HG03139 (cell line): ENCODE results near the gene ASCC3.
"Not testable (repeated sequence)": the region's sequence is repeated elsewhere in the genome, so short reads cannot be mapped to it uniquely, and the experiment has no call there.

Experiments
- ATAC-seq: cut with Tn5 transposase; IDR thresholded peaks from one replicate; pipeline ENCODE4 v1.9.1; 2021; ENCODE audit not compliant: unreplicated experiment

ASCC3 gene

DNA sequence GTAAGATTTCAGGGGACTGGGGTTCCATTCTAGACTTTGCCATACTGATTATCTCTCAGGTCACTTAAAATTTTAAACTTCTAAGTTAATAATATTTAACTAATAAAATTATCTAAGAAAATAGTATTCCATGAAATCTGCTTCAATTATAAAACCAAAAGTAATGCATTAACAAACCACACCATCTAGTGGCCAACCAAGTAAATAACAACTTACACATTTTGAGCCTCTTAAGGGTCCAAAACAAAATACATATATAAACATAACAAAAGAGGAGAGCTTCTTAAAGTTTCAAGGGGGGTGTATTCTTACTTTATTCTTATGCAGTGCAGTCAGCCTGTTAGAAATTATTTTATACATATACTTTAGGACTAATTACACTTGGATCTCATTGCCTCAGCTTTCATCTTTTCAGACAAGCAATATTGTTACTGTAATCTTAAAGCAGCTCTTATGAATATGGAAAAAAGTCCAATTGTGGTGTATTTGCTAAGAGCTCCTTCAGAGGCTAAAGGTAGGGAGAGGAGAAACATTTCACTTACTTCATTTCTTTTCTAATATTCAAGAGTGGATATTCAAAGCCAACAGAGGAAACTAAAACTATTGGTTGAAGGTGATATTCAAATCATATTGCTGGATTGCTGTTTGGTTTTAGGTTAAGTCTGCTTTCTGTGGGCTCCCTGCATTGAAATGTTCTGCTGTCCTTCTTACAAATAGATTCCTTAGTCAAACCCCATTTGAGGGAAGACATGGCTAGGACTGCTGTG, 216.7 kb downstream of the ASCC3 start:
- ATAC-seq, result peak; percentile 17

DNA sequence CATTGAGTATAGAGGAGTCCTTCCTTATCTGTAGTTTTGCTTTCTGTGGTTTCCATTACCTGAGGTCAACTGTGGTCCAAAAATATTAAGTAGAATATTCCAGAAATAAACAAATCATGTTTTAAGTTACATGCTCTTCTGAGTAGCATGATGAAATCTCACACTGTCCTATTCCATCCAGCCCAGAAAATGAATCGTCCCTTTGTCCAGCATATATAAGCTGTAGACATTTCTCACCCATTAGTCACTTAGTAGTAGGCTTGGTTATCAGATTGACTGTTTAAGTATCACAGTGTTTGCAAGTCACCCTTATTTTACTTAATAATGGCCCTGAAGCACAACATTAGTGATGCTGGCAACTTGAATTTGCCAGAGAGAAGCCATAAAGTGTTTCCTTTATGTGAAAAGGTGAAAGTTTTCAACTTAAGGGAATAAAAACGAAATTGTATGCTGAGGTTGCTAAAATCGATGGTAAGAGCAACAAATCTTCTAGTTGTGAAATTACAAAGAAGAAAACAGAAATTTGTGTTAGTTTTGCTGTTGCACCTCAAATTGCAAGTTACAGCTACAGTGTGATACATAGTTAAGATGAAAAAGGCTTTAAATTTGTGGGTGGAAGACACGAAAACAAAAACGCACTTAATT, 217.8 kb downstream of the ASCC3 start:
- ATAC-seq, result no peak

DNA sequence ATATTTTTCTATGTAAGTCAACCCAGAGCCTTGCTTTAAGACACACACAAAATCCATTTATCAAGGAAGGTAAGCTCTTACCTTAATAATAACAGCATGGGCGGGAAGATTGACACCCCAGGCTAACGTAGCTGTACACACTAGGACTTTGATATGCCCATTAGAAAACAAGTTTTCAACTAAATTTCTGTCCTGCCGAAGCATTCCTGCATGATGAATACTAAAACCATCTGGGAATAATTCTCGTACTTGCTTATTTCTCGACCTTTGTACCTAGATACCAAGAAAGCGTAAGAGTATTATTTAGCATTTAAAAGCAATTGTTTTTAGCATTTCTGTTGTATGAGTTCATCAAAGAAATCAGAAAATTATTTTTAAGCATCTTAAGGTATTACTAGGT, 218.9 kb downstream of the ASCC3 start:
- no peak for ATAC-seq

DNA sequence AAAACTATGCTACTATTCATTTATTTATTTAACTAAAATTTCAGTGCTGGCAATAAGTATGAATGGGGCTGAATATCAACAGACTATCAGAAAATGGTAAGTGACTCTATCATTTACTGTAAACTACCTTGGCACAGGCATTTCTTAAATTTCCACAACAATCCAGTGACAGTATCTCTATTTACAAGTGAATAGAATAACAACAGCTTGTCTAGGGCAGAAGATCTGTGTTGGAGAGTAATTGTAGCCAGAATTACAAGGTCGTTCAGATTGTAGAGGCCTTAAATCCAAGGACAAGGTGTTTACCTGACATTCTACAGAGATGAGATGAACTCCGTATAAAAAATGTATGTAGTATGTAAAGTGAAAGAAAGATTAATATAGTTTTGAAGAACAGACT, 222.6 kb downstream of the ASCC3 start:
- no peak for ATAC-seq

DNA sequence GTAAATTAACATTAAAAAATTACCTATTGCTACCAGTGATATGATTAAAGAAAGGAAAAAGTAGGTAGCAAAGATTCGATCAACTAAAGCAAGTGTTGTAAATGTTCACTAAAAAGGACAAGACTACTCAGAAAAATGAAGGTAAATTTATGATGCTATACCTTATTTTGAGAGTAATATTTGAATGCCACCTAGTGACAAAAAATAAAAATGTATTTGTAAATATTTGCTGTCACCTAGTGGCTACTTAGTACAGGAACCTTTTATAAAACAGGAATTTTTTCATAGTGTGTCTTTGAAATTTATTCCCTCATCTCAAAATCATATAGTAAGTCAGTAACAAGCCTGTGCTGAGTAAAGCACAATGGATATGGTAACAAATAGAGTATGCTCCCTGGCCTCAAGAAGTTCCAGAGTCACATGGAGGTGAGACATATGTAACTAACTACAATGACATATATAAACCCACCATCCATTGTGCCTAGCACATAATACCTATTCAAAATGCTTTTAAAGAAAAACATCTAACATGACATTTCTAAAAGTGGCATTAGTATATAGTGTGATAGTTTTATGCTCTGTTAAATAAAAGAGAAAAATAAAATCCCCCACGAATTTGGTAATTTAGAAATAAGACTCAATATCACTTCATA, 223.3 kb downstream of the ASCC3 start:
- ATAC-seq, result peak; percentile 60

DNA sequence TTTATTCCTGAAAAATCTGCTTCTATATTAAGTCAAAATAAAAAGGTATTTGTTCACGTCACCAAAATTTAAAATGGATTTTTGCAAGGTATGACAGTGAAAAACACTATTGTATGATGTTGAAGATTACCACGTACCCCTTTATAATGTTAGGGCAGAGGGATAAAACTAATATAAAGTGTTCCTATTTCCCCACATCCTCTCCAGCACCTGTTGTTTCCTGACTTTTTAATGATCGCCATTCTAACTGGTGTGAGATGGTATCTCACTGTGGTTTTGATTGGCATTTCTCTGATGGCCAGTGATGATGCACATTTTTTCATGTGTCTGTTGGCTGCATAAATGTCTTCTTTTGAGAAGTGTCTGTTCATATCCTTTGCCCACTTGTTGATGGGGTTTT, 240.0 kb downstream of the ASCC3 start:
- ATAC-seq, result not testable (repeated sequence)

DNA sequence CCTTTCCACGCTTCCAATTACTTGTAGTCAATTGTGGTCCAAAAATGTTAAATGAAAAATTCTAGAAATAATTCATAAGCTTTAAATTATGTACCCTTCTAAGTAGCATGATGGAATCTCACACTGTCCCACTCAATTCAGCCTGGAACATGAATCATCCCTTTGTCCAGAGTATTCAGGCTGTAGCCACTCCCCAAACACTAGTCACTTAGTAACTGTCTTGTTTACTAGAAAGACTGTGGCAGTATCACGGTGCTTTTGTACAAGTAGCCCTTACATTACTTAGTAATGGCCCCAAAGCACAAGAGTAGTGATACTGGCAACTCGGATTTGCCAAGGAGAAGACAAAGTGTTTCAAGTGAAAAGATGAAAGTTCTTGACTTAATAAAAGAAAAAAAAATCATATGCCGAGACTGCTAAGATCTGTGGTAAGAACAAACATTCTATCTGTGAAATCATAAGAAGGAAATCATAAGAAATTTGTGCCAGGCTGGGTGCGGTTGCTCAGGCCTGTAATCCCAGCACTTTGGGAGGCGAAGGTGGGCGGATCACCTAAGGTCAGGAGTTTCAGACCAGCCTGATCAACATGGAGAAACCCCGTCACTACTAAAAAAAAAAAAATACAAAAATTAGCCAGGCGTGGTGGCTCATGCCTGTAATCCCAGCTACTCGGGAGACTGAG, 247.9 kb downstream of the ASCC3 start:
- ATAC-seq, result no peak

DNA sequence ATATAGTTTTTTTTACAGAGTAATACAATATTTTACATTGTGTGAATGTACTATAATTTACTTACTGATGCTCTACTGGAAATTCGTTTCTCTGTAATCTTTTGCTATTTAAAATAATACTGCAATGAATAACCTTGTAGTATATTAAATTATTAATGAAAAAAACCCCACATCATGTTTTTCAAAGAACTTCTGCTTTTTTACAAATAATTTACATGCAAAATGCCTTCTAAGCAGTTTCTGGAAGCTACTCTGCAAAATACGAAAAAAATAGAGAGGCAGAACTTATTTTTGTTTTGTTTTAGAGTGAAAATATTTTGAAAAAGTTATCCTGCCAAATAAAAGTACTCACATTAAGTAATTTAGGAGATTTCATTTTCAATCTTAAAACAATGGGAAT, 250.6 kb downstream of the ASCC3 start:
- no peak for ATAC-seq

DNA sequence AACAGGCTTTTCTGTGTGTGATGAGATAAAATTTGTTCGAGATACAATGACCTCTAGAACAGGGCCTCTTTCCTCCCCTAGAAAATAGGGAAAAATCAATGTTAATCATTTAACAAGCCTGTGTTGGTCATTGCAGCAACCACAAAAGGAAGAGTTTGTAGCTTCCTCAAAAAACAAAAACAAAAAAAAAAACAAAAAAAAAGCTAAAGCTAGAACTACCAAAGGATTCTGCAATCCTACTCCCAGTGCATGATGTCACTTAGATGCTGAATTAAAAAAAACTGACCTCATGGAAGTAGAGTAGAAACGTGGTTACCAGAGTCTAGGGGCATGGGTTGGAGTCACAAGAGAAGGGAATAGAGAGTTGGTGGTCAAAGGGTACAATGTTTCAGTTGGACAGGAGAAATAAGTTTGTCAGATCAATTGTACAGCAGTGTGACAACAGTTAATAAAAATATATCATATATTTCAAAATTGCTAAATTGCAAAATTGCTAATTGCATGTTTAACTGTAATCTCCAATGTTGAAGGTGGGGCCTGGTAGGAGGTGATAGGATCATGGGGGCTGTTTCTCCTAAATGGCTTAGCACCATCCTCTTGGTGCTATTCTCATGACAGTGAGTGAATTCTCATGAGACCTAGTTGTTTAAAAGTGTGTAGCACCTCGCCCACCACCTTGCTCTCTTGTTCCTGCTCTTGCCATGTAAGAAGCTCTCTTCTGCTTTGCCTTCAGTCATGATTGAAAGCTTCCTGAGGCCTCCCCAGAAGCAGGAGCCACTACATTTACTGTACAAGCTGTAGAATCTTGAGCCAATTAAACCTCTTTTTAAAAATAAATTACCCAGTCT, 253.0 kb downstream of the ASCC3 start:
- ATAC-seq, result no peak

DNA sequence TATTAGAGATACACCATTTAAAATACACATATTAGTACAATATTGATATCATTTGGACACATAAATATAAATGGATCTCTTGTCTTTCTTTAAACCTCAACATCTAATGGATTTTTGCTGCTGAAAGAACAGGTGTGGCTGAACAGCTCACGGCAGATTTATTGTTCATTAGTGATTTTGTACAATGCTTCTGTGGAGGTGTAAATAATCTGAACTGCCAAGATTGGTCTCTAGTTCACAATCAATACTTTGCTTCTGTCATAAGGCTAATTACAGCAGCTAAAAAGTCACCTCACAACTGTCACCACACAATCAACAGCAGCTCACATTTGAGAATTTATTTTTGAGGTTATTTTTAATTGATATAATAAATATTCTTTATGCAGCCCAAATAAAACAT, 254.4 kb downstream of the ASCC3 start:
- no peak for ATAC-seq

DNA sequence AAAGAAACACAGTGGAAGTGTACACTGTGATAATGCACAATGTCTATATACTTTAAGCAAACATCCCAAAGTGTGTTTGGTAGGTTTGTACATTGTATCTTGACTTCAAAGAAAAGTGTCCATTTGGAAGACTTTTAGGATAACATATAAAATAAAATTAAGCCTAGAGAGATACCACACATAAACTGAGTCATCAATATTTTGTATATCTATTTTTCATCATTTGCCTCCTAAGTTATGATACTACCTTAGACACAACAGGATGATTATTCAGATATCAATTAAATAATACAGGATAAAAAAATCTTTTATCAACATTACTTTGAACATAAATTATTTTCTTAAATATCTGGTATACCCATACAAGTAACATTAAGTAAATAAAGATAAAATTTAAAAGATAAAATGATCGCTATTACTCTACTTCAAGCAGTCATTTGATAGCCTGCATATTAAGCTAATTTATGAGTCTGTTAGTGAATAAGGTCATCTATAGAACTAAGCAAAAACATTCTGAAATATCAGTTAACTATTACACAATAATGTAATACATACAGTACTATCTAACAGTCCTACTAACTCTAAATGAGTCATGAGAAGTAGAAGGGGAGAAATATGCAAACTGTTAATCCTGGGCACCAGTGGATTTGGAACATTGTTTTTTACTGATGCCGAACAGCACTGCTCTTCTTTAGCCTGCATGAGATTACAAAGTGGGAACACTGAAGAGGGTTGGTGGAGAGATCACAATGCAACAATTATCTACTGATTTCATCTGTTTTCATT, 258.0 kb downstream of the ASCC3 start:
- ATAC-seq, result no peak

DNA sequence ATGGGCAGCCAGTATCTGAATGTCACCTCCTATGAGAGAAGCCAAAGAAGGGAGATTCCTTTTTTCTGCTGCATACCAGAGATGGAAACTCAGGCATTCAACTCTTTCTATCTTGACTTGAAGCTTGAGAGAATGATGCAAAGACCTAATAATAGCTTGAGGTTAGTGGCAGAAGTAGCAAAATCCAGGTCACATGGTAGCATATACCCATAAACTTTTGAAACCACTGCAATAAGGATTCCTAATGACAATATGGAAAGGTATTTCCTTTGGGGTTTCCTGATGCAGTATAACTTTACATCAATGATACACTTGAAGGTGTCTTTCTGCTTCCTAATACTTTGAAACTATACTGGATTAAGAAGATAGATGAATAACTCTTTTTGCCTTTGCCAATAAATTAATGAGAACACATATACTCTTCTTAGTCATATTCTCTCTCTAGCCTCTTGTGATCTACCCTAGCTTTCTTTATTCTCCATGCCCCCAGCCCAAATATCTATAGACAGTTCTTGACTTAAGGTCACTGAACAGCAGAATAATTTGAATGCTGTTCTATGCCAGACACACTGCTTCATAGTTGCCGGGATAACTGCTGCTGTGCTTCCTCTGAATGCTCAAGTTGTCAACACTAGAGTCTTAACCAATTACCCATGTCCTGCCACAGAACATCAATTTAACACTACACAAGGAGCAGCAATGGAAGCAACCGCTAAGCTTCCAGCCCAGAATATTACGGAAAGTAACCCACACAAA, 260.9 kb downstream of the ASCC3 start:
- no peak for ATAC-seq

DNA sequence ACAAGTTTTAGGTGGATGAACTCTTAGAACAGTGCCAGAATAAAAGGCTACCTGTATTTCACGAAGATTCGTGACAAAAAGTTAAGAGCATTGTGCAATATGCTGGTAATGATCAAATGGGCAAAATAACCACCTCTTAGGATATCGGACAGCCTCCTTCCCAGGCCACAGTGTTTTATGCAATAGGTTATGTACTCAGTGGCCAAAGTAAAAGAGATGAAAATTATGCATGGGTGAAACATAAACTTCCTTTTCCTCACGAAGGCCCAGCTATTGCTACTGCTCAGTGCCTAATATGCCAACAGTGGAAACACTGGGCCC, 262.8 kb downstream of the ASCC3 start:
- no peak for ATAC-seq

DNA sequence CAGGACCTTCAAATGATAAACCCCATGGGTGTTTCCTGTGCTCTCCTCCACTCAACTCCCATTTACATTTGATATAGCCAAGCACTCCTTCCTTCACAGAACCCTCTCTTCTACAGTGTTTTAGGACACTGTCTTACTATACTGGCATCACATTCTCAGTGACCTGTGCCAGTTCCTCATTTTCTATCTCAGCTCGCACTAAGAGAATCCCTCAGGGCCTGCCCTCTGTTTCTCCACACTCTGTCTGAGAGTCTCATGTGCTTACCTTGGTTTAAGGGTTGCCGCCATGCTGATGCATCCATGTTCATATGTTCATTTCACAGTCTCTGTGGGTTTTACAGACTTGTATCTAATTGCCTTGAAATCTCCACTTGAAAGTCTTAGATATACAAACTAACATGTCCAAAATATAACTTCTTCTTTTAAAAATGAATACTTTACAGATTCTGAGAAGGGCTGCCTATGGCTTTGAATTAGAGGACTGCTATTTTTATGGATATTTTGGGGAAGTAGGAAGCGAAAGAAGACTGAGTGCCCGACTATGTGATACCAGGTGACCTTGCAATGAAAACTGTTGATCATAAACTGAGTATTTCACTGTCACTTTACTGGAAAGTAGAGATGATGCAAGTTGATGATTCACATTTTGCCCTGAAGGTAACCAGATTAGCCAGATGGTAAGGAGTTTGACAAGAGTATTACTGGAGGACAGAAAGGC, 263.3 kb downstream of the ASCC3 start:
- no peak for ATAC-seq

DNA sequence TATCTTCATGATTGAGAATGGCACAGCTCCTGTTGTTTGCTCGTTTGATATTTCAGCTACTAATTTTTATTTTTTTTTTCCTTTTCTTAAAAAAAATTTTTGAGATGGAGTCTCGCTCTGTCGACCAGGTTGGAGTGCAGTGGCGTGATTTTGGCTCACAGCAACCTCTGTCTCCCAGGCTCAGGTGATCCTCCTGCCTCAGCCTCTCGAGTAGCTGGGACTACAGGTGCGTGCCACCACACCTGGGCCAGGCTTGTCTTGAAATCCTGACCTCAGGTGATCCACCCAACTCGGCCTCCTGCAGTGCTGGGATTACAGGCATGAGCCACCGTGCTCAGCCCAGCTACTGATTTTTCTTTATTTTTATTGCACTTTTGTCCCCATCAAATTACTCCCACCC, 266.2 kb downstream of the ASCC3 start:
- no peak for ATAC-seq

DNA sequence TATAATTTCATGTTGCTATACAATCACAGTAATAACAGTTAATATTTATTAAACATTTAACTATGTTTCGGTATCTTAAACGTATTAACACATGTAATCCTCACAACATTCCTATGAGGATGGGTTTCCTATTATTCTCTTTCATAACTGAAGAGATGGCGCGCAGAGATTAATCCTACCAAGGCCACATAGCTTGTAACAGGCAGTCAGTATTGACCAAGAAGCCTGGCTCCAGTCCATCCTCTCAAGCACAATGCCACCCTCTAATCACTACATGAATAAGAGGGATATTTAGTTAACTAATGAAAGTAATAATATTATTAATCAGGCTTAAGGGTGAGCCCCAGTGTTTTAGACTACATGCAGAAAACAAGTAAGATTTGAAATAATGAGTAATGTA, 266.7 kb downstream of the ASCC3 start:
- no peak for ATAC-seq

DNA sequence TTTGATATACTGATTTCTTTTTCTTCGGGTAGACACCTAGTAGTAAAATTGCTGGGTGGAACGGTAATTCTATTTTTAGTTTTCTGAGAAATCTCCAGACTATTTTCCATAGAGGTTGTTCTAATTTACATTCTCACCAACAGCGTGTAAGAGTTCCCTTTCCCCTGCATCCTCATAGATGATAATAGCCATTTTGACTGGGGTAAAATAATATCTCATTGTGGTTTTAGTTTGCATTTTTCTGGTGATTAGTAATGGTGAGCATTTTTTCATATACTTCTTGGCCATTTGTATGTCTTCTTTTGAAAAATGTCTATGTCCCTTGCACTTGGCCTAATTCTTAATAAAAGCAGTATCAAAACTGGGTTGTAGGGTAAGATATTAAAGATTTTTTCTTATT, 267.5 kb downstream of the ASCC3 start:
- no peak for ATAC-seq

DNA sequence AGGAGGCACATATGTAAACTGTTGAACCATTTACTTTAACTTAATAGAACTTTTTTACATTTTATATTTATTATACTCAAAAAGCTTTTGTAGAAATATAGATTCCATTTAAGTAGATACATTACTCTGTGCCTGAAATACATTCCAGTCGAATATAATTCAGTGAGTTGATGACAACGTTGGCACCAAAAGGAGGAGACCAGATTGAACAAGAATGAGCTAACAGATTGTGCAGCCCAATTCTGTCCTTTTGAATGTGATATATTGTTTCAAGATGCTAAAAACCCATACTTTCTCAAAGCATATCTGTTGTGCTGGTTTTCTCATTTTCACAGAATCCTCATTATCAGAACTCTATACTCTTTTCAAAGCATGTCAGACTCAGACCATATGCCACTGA, 269.0 kb downstream of the ASCC3 start:
- ATAC-seq, result no peak
